Uterus (tissue), 2 donors: Measurements from ENCODE around the gene CELA3B.
"Not testable (repeated sequence)": the region's sequence is repeated elsewhere in the genome, so short reads cannot be mapped to it uniquely, and the experiment has no call there.

Experiments
- POLR2A ChIP-seq, 2 donors: fragments of 450-650 bp; IDR thresholded peaks; one replicate each; pipeline ENCODE4 v1.6.1; 2016; ENCODE audit warnings: antibody characterized with exemption in 2 of 2, mild to moderate bottlenecking in 1 of 2, moderate library complexity in 1 of 2
- TF ChIP-seq, protein P1 (sequence below), 4 experiments: fragments of 200-600 bp in 2 of 4; fragments of 450-650 bp in 2 of 4; sonication (generic) in 2 of 4; IDR thresholded peaks; one replicate each; pipeline ENCODE4 v1.5.1; 2016 to 2019; ENCODE audit warnings: antibody characterized with exemption in 4 of 4, mild to moderate bottlenecking in 2 of 4, moderate library complexity in 1 of 4

DNA sequence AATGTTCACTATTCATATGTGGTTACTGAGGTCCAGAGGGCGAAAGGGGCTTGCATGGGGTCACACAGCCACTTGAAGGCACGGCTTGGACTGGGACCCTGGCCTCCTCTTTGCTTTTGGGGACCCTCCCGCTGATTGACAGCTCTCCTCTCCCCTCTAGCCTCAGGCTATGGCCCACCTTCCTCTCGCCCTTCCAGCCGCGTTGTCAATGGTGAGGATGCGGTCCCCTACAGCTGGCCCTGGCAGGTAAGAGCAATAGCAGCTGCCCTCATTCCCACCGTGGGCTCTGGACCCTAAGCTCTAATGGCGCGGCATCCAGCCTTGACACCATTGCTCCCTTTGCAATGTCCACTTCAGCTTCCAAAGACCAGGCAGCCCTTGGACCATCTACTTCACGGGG is 1.4 kb downstream of the CELA3B start:
- TF ChIP-seq POLR2A (IDR thresholded peaks at IDR 0.05) = not testable (repeated sequence)
- TF ChIP-seq, protein P1, sequence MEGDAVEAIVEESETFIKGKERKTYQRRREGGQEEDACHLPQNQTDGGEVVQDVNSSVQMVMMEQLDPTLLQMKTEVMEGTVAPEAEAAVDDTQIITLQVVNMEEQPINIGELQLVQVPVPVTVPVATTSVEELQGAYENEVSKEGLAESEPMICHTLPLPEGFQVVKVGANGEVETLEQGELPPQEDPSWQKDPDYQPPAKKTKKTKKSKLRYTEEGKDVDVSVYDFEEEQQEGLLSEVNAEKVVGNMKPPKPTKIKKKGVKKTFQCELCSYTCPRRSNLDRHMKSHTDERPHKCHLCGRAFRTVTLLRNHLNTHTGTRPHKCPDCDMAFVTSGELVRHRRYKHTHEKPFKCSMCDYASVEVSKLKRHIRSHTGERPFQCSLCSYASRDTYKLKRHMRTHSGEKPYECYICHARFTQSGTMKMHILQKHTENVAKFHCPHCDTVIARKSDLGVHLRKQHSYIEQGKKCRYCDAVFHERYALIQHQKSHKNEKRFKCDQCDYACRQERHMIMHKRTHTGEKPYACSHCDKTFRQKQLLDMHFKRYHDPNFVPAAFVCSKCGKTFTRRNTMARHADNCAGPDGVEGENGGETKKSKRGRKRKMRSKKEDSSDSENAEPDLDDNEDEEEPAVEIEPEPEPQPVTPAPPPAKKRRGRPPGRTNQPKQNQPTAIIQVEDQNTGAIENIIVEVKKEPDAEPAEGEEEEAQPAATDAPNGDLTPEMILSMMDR (IDR thresholded peaks at IDR 0.05) = not testable (repeated sequence)
